H1 (cell line): ENCODE measurements around the gene LPCAT1. TPM values are rescaled to one million over a fixed set of nuclear protein-coding genes. Genes with fewer than 3 reads are reported as not detected.

Experiments
- CTCF ChIA-PET: fragments of 300-600 bp; sonication (Branson Sonifier 250); formaldehyde crosslinking; loops from one replicate; lab custom pipeline; 2021; ENCODE audit not compliant: partially characterized antibody; lab: Charles Lee
- POLR2A ChIA-PET: fragments of 300-600 bp; sonication (Branson Sonifier 250); formaldehyde crosslinking; loops from one replicate; lab custom pipeline; 2021; ENCODE audit warnings: inconsistent platforms; ENCODE audit not compliant: partially characterized antibody; lab: Charles Lee
- DNase-seq, 2 experiments: peaks; one replicate each; pipeline versions ENCODE4 v3.0.0 to v3.0.0-alpha.2; 2010 to 2022; ENCODE audit warnings: low spot score in 2 of 2, low read depth in 1 of 2, mixed read lengths in 1 of 2
- FAIRE-seq: peaks from 2 replicates; lab custom pipeline; 2011; peaks lifted over from hg19 to GRCh38; lab: Jason Lieb, UNC
- H2AFZ ChIP-seq: 2 replicates; pipeline ENCODE4 v1.8.1; 2012; ENCODE audit warnings: low read length, inconsistent platforms
- H2AK5ac ChIP-seq: 2 replicates; pipeline ENCODE4 v1.6.1; 2013; ENCODE audit warnings: low read depth, low read length
- H2BK120ac ChIP-seq: replicated peaks from 2 replicates; pipeline ENCODE3; 2013; ENCODE audit warnings: low read depth, low read length, inconsistent platforms
- H2BK12ac ChIP-seq: 2 replicates; pipeline ENCODE4 v1.6.1; 2013; ENCODE audit warnings: low read depth, low read length
- H2BK15ac ChIP-seq: 2 replicates; pipeline ENCODE4 v1.6.1; 2013; ENCODE audit warnings: low read length
- H2BK20ac ChIP-seq: 2 replicates; pipeline ENCODE4 v1.6.1; 2013; ENCODE audit warnings: low read length
- H2BK5ac ChIP-seq: 2 replicates; pipeline ENCODE4 v1.6.1; 2013; ENCODE audit warnings: low read depth, low read length
- H3K14ac ChIP-seq: 2 replicates; pipeline ENCODE4 v1.6.1; 2013; ENCODE audit warnings: inconsistent platforms; ENCODE audit not compliant: insufficient read length
- H3K18ac ChIP-seq: 2 replicates; pipeline ENCODE4 v1.6.1; 2013; ENCODE audit warnings: low read length; ENCODE audit errors: extremely low read depth
- H3K23ac ChIP-seq: 2 replicates; pipeline ENCODE4 v1.6.1; 2013; ENCODE audit warnings: inconsistent platforms; ENCODE audit not compliant: insufficient read length
- H3K23me2 ChIP-seq: 2 replicates; pipeline ENCODE4 v1.6.1; 2013; ENCODE audit warnings: low read depth, low read length
- H3K27ac ChIP-seq: 2 replicates; pipeline ENCODE4 v1.6.1; 2011; ENCODE audit warnings: low read depth, low read length, inconsistent platforms
- H3K27me3 ChIP-seq, 4 experiments: replicated peaks in 1 of 4; 1 replicate in 1 of 4; 2 replicates in 3 of 4; pipeline versions ENCODE4 v1.6.1 to v1.8.1; 2011 to 2013; ENCODE audit warnings: low read length in 3 of 4, mild to moderate bottlenecking in 3 of 4, inconsistent platforms in 2 of 4, mixed read lengths in 2 of 4, moderate library complexity in 1 of 4; ENCODE audit not compliant: control insufficient read depth in 3 of 4, insufficient read depth in 3 of 4; ENCODE audit errors: extremely low read depth in 1 of 4
- H3K36me3 ChIP-seq, 4 experiments: 2 replicates each; pipeline versions ENCODE4 v1.6.1 to v1.8.1; 2011 to 2013; ENCODE audit warnings: mild to moderate bottlenecking in 4 of 4, low read length in 3 of 4, moderate library complexity in 2 of 4, control low read depth in 1 of 4, inconsistent platforms in 1 of 4; ENCODE audit not compliant: insufficient read depth in 4 of 4, control insufficient read depth in 2 of 4
- H3K4ac ChIP-seq: replicated peaks from 2 replicates; pipeline ENCODE3; 2013; ENCODE audit warnings: low read length, low read depth, mixed read lengths, inconsistent platforms; ENCODE audit not compliant: insufficient read length
- H3K4me1 ChIP-seq, 4 experiments: replicated peaks in 1 of 4; 1 replicate in 1 of 4; 2 replicates in 3 of 4; pipeline versions ENCODE4 v1.6.1 to v1.8.1; 2011 to 2013; ENCODE audit warnings: low read length in 3 of 4, inconsistent platforms in 2 of 4, mixed read lengths in 1 of 4; ENCODE audit not compliant: insufficient read depth in 4 of 4, control insufficient read depth in 3 of 4
- H3K4me2 ChIP-seq, 2 experiments: 2 replicates each; pipeline versions ENCODE4 v1.6.1 to v1.8.1; 2011 to 2013; ENCODE audit warnings: low read depth in 2 of 2, low read length in 2 of 2, control low read depth in 1 of 2, inconsistent platforms in 1 of 2, mild to moderate bottlenecking in 1 of 2; ENCODE audit not compliant: insufficient read depth in 1 of 2
- H3K4me3 ChIP-seq, 4 experiments: fragments of 200-600, 300-600 bp in 1 of 4; sonication (generic), shearing (Covaris generic), sonication (Bioruptor Twin) in 1 of 4; 2 replicates each; pipeline versions ENCODE4 v1.5.1 to v1.8.1; 2011 to 2016; ENCODE audit warnings: low read length in 4 of 4, low read depth in 3 of 4, control low read depth in 2 of 4, inconsistent platforms in 2 of 4, mild to moderate bottlenecking in 2 of 4, mixed read lengths in 1 of 4, moderate library complexity in 1 of 4; ENCODE audit not compliant: insufficient read depth in 2 of 4; ENCODE audit errors: extremely low read depth in 1 of 4
- H3K56ac ChIP-seq: replicated peaks from 2 replicates; pipeline ENCODE3; 2013; ENCODE audit warnings: low read depth, mild to moderate bottlenecking, mixed read lengths, low read length, inconsistent platforms; ENCODE audit not compliant: insufficient read length
- H3K79me1 ChIP-seq: 2 replicates; pipeline ENCODE4 v1.6.1; 2013; ENCODE audit warnings: low read depth, low read length, control low read depth
- H3K79me2 ChIP-seq, 2 experiments: 2 replicates each; pipeline versions ENCODE4 v1.6.1 to v1.8.1; 2012 to 2013; ENCODE audit warnings: low read length in 2 of 2, mild to moderate bottlenecking in 2 of 2, inconsistent platforms in 1 of 2; ENCODE audit not compliant: insufficient read depth in 2 of 2, control insufficient read depth in 1 of 2
- H3K9ac ChIP-seq, 4 experiments: replicated peaks in 1 of 4; 1 replicate in 1 of 4; 2 replicates in 3 of 4; pipeline versions ENCODE4 v1.6.1 to v1.8.1; 2011 to 2013; ENCODE audit warnings: low read depth in 3 of 4, low read length in 3 of 4, control low read depth in 2 of 4, mild to moderate bottlenecking in 2 of 4, moderate library complexity in 2 of 4, inconsistent platforms in 1 of 4; ENCODE audit errors: extremely low read depth in 1 of 4
- H3K9me3 ChIP-seq, 2 experiments: 2 replicates each; pipeline versions ENCODE4 v1.6.1 to v1.8.1; 2012 to 2013; ENCODE audit warnings: mild to moderate bottlenecking in 2 of 2, moderate library complexity in 2 of 2, control low read depth in 1 of 2, inconsistent platforms in 1 of 2, low read depth in 1 of 2, low read length in 1 of 2, mixed read lengths in 1 of 2; ENCODE audit not compliant: insufficient read depth in 2 of 2
- H4K20me1 ChIP-seq, 2 experiments: replicated peaks in 1 of 2; 2 replicates each; pipeline versions ENCODE3 to v1.8.1; 2011 to 2013; ENCODE audit warnings: inconsistent platforms in 2 of 2, low read length in 2 of 2, mild to moderate bottlenecking in 1 of 2; ENCODE audit not compliant: insufficient read depth in 2 of 2, control insufficient read depth in 1 of 2
- H4K5ac ChIP-seq: 2 replicates; pipeline ENCODE4 v1.6.1; 2013; ENCODE audit warnings: low read length, low read depth, mixed read lengths, inconsistent platforms; ENCODE audit not compliant: insufficient read length
- H4K8ac ChIP-seq: 2 replicates; pipeline ENCODE4 v1.8.0; 2013; ENCODE audit warnings: mild to moderate bottlenecking, moderate library complexity, low read length, inconsistent platforms; ENCODE audit not compliant: insufficient read depth; ENCODE audit errors: extremely low read depth
- H4K91ac ChIP-seq: replicated peaks from 2 replicates; pipeline ENCODE3; 2013; ENCODE audit warnings: low read length, mixed read lengths, inconsistent platforms; ENCODE audit not compliant: insufficient read length
- CBX8 ChIP-seq: fragments of 300-800, 300-1000 bp; sonication (generic); IDR thresholded peaks from 2 replicates; pipeline ENCODE4 v1.7.1; 2016; ENCODE audit warnings: low read depth, low read length, borderline replicate concordance
- CTCF ChIP-seq, 3 experiments: IDR thresholded peaks; 1 replicate in 2 of 3; 2 replicates in 1 of 3; pipeline versions ENCODE4 v1.5.1 to v1.6.1; 2011; ENCODE audit warnings: low read length in 3 of 3, mild to moderate bottlenecking in 3 of 3, inconsistent platforms in 2 of 3, low read depth in 1 of 3, moderate library complexity in 1 of 3; ENCODE audit not compliant: insufficient read depth in 1 of 3; ENCODE audit errors: control extremely low read depth in 1 of 3
- EZH2 ChIP-seq: fragments of 200-600 bp; sonication (generic); IDR thresholded peaks from 2 replicates; pipeline ENCODE4 v1.7.1; 2012; ENCODE audit warnings: low read depth, mild to moderate bottlenecking, moderate library complexity, low read length, inconsistent platforms; ENCODE audit not compliant: severe bottlenecking
- GABPA ChIP-seq: IDR thresholded peaks from 2 replicates; pipeline ENCODE4 v1.6.1; 2011; ENCODE audit warnings: mild to moderate bottlenecking, low read length, moderate library complexity, borderline replicate concordance; ENCODE audit not compliant: insufficient read depth
- NANOG ChIP-seq: IDR thresholded peaks from 2 replicates; pipeline ENCODE4 v1.6.1; 2011; ENCODE audit warnings: low read length, low read depth, mild to moderate bottlenecking, inconsistent platforms; ENCODE audit not compliant: insufficient read depth, poor library complexity, severe bottlenecking
- PHF8 ChIP-seq: fragments of 200-600 bp; sonication (generic); conservative IDR thresholded peaks from 2 replicates; pipeline ENCODE4 v1.7.1; 2012; ENCODE audit warnings: low read depth, mild to moderate bottlenecking, inconsistent platforms, low read length, moderate library complexity
- POU5F1 ChIP-seq: IDR thresholded peaks from 2 replicates; pipeline ENCODE4 v1.6.1; 2011; ENCODE audit warnings: low read depth, mild to moderate bottlenecking, low read length, moderate library complexity
- RXRA ChIP-seq: IDR thresholded peaks from 2 replicates; pipeline ENCODE4 v1.6.1; 2011; ENCODE audit warnings: low read depth, mild to moderate bottlenecking, low read length, moderate library complexity; ENCODE audit not compliant: insufficient read depth
- SIRT6 ChIP-seq: IDR thresholded peaks from one replicate; pipeline ENCODE4 v1.7.1; 2012; ENCODE audit warnings: low read length, inconsistent platforms
- SP1 ChIP-seq: IDR thresholded peaks from 2 replicates; pipeline ENCODE4 v1.6.1; 2011; ENCODE audit warnings: low read depth, low read length
- TEAD4 ChIP-seq: IDR thresholded peaks from 2 replicates; pipeline ENCODE4 v1.6.1; 2012; ENCODE audit warnings: low read depth, low read length, inconsistent platforms, mixed read lengths
- WGBS, 2 experiments: shearing (Covaris generic) in 1 of 2; methylation state at CpG; one replicate each; pipeline versions ENCODE4 v1.1.6 to v1.1.7; 2013 to 2015; ENCODE audit warnings: low lambda C conversion rate in 2 of 2, mixed read lengths in 2 of 2, inconsistent platforms in 1 of 2, low coverage in 1 of 2, missing lambda C conversion rate in 1 of 2; ENCODE audit not compliant: insufficient replicate concordance in 2 of 2, insufficient coverage in 1 of 2, insufficient read length in 1 of 2; ENCODE audit errors: extremely low coverage in 1 of 2, missing lambda C conversion rate in 1 of 2; 5-methylcytosine and 5-hydroxymethylcytosine counted together
- polyA plus RNA-seq, 7 experiments: library from polyadenylated mRNA; depleted of rRNA in 3 of 7; stranded (reverse) in 5 of 7; unstranded in 2 of 7; fragments of >200 nt in 5 of 7; fragments of 200-250 nt in 2 of 7; gene quantifications; 1 replicate in 5 of 7; 2 replicates in 1 of 7; 4 replicates in 1 of 7; pipeline versions ENCODE4 v1.2.1 to v1.2.3, GENCODE V29; 2011 to 2013; ENCODE audit warnings: missing spikeins in 2 of 7, mixed read lengths in 2 of 7
- total RNA-seq: library from RNA; stranded (reverse); fragmentation: NEBNext Ultra II Directional; extraction: Animal tissue kit (Norgen Biotek cat#: 25700); gene quantifications from 2 replicates; pipeline ENCODE4 v1.2.1, GENCODE V29; 2021

LPCAT1 gene
- total and polyA plus RNA-seq, 2 of the 8 experiments (the other 6 are each of a cell fraction or from before 2014, with no cell fraction given): 107 to 260 TPM

- H3K27me3 ChIP-seq: no peaks in the 10 kb centered on the region
- peak overlapping the region; percentile 36; the same call in 1 of the 2 replicates for H4K8ac ChIP-seq
- H2BK15ac ChIP-seq: no peak overlapping the region
- peaks cover 0 to 4% of the 10 kb centered on the region in 2 experiments; a peak in 1 of 4 replicates for H3K79me2 ChIP-seq
- H3K4me2 ChIP-seq: no peak overlapping the region
- H4K20me1 ChIP-seq: peaks cover 12 to 31% of the 10 kb centered on the region in 2 experiments
- no peaks in the 10 kb centered on the region for H3K9me3 ChIP-seq
- no peak overlapping the region for H2AFZ ChIP-seq
- no peak overlapping the region for H3K4ac ChIP-seq
- H2BK120ac ChIP-seq: no peak overlapping the region
- no peak overlapping the region for H3K27ac ChIP-seq
- FAIRE-seq: no peak
- no peak overlapping the region for H3K9ac ChIP-seq
- CTCF ChIA-PET: interaction anchor here (0.7 to 4.5 kb wide), 8 partner anchors 8 to 163 kb away, joined by 3 to 32 read pairs (median 4); no protein-coding TSS in a partner anchor
- H2AK5ac ChIP-seq: no peak overlapping the region
- 90% methylated on average over 17 of the region's 18 CpGs; no CpG with 5 or more reads in 1 of the 2 experiments for WGBS, 2 experiments
- POLR2A ChIA-PET: interaction anchor here (1.4 to 2.0 kb wide), 2 partner anchors 15 to 23 kb away, joined by 3 to 5 read pairs; no protein-coding TSS in a partner anchor
- no peak overlapping the region for H3K18ac ChIP-seq
- no peak overlapping the region for H3K23ac ChIP-seq
- no peak overlapping the region for H3K4me3 ChIP-seq
- H3K14ac ChIP-seq: no peak overlapping the region
- peaks cover 37 to 91% (median 74%) of the 10 kb centered on the region in 4 experiments for H3K36me3 ChIP-seq
- peaks cover 20% of the 10 kb centered on the region; the same call in 1 of the 2 replicates for H3K79me1 ChIP-seq
- no peak overlapping the region for H4K5ac ChIP-seq
- no peak overlapping the region for H3K56ac ChIP-seq
- no peak overlapping the region for H2BK5ac ChIP-seq
- no peak overlapping the region for H4K91ac ChIP-seq
- no peak overlapping the region for H2BK20ac ChIP-seq
- no peak for DNase-seq
- H3K23me2 ChIP-seq: no peaks in the 10 kb centered on the region
- no peaks in the 10 kb centered on the region for H3K4me1 ChIP-seq
- no peak overlapping the region for H2BK12ac ChIP-seq
- no peak for TF ChIP-seq POU5F1
- TF ChIP-seq PHF8: no peak
- TF ChIP-seq NANOG: no peak
- TF ChIP-seq EZH2: no peak
- no peak for TF ChIP-seq GABPA
- TF ChIP-seq TEAD4: no peak
- TF ChIP-seq CBX8: no peak
- no peak for TF ChIP-seq SP1
- TF ChIP-seq SIRT6: no peak
- TF ChIP-seq CTCF (IDR thresholded peaks at IDR 0.05; ENCODE audit: control extremely low read depth in 1 of 3, insufficient read depth in 1 of 3, low read depth in 1 of 3, low read length in 3 of 3): no peak
- TF ChIP-seq RXRA: no peak
These were observed 34.0 kb downstream of the LPCAT1 start for GRCh38 chr5:1489754-1490153.
